GM21529 (cell line): ENCODE measurements around the gene THSD7A.

Experiments
- ATAC-seq: cut with Tn5 transposase; IDR thresholded peaks from one replicate; pipeline ENCODE4 v1.9.1; 2021; ENCODE audit not compliant: unreplicated experiment

The THSD7A gene

DNA sequence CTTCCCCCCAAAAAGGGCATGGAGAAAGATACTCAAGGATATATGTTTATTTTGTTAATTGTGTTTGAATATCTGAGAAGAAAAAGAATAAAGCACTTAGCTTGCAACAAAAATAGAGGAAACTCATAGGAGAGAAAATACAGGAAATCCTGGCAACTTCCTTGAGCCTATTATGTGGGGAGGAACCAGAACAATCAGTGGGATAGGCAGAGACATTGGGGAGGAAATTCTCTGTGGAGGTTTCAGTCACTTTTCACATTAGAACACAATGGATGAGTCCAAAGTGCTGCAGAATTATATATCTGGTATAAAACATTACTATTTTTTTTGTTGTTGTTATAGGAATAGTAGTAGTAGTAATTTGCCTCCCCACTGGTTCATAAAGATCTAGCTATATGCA is 240.1 kb downstream of the THSD7A start:
- no peak for ATAC-seq

GRCh38 chr7:11591055-11591633 is 240.9 kb downstream of the THSD7A start:
- ATAC-seq: no peak

DNA sequence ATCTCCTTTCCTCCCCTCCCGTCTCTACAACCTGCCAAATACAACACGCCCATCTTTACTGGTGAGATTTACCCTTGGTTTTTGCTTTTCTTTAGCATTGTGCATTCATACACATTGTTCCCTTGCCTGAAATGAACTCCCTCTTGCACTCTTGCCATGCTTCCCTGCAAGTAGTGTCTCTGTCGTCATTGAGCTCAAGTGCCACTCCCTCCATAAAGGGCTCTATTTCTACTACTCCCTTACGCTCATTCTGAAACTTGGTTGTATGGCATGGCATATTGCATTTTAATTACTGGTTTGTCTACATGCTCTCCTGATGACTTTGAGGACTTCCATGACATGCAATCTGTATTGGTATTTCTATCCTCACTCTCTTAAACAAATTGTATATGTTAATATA is 242.7 kb downstream of the THSD7A start:
- no peak for ATAC-seq

GRCh38 chr7:11587814-11588213 is 244.2 kb downstream of the THSD7A start:
- ATAC-seq: no peak

- ATAC-seq: no peak
Observed at GRCh38 chr7:11587048-11587447, 244.9 kb downstream of the THSD7A start.

DNA sequence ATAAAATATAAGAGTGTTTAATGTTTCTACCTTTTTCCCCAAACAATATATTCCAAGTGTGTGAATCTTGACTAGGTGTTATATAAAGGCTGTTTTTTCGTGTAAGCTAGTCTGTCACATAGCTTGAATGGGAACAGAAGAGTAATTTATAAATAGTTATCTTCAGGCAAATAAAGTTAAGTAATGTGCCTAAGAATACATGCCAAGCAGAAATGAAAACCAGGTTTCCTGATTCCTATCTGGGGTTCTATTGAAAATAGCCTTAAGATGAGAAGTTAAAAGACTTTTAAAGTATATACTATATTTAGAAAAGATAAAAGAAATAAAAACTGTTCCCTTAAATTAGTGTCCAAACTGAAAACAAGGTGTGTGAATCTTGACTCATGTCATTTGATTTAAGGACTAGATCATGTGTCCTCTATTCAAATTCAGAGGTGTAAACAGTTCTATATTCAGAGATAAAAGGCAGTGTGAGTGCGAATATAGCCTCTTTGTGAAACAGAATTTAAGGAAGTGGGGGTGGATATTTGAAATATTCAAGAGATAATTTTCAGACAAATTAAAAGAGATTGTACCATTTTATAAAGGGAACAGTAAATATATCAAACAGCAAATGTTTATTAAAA is 247.5 kb downstream of the THSD7A start:
- no peak for ATAC-seq

GRCh38 chr7:11579141-11579540 is 252.9 kb downstream of the THSD7A start:
- no peak for ATAC-seq

DNA sequence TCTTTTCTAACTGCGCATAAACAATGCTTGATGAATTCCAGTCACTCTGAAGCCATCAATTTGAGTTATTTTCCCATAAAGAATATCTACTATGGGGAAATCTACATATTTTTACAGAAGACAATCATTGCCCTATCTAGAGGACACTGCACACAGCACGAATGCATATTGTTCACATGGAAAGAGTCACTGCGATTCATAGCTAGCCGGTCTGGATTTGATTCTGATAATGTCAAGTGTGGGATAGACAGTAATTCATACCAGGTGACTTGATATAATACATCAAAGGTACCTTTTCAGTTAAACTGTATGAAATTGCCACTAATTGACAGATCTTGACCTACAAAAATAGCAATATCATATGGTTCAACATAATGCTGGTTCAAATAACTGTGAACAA is 255.7 kb downstream of the THSD7A start:
- ATAC-seq: no peak

- no peak for ATAC-seq
Observed at GRCh38 chr7:11573128-11573750, 258.8 kb downstream of the THSD7A start.

DNA sequence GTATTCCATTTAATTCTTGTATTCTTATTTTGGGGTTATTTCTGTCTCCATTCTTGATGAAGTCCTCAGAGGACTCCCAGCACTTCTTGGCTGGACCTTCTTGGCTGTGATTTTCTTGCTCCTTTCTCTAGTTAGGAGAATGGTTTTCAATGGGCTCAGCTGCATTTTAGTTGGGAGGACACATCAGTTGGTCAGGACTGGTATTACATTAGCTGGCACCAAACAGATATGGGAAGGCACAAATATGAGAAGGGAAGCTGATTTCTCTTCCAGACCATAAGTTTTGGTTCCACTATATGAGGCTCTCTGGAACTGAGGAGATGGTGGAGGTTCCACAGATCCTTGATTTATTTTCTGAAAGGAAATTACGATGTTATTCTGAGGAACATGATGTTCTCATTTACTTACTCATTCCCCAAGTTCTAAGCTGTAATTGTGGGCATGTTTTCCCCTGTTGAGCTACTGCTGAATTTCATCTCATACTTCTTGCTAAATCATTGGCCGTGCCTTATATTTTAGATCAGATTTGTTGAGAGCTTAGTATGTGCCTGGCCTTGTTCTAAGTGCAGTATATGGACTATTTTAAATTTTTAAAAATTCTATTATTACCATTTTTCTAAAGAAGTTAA is 261.0 kb downstream of the THSD7A start:
- no peak for ATAC-seq

- no peak for ATAC-seq
Observed at GRCh38 chr7:11570205-11570604, 261.8 kb downstream of the THSD7A start.

- ATAC-seq: no peak
Observed at GRCh38 chr7:11567571-11567970, 264.4 kb downstream of the THSD7A start.

DNA sequence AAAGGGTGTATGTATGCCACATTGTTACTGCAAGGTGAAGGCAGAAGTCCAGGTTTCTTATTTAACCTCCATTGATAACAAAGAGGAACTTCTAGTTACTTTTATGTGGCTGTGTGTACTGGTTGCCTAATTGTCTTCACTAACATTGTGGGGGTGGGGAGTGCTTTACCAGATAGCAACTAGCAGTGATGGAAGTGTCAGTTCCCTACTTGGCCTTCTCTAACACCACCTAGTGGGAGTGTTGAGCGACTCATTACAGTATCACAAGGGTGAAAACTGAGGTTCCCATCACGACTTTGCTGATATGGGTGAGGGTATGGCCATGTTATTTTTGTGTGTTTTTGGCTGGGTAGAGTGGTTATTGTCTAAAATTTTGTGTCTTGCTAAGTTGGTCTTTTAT is 274.4 kb downstream of the THSD7A start:
- peak; percentile 99 for ATAC-seq

- no peak for ATAC-seq
Observed at GRCh38 chr7:11552676-11553296, 279.2 kb downstream of the THSD7A start.

DNA sequence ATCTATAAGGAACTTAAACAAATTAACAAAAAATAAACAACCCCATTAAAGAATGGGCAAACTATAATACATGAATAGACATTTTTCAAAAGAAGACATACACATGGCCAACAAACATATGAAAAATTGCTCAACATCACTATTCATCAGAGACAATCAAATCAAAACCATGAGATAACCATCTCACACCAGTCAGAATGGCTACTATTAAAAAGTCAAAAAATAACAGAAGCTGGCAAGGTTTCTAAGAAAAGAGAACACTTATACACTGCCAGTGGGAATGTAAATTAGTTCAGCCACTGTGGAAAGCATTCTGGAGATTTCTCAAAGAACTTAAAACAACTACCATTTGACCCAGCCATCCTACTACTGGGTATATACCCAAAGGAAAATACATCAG is 280.5 kb downstream of the THSD7A start:
- ATAC-seq: no peak

DNA sequence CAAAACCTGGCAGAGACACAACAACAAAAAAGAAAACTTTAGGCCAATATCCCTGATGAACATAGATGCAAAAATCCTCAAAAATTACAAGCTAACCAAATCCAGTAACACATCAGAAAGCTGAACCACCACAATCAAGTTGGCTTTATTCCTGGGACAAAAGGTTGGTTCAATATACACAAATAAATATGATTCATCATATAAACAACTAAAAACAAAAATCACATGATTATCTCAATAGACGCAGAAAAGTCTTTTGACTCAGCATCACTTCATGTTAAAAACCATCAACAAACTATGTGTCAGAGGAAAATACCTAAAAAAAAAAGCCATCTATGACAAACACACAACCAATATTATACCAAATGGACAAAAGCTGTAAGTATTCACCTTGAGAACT is 283.5 kb downstream of the THSD7A start:
- no peak for ATAC-seq

DNA sequence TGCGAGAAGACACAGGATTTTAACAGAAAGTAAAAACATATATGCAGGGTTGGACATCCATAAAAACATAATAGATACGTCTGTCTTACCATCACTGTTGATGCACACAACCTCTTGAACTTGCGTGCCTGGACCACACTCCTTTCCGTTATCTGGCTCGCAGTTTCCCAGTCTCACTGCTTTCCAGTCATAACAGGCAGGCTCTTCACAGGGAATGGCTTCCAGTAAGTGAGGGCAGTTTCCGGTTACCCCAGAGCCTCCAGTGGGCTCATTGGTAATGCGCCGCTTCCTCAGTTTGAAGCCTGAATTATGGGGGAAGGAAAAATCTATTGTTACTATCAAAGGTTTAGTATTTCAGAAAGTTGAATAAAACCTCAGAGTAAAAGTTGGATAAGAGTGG is 290.7 kb downstream of the THSD7A start:
- no peak for ATAC-seq

DNA sequence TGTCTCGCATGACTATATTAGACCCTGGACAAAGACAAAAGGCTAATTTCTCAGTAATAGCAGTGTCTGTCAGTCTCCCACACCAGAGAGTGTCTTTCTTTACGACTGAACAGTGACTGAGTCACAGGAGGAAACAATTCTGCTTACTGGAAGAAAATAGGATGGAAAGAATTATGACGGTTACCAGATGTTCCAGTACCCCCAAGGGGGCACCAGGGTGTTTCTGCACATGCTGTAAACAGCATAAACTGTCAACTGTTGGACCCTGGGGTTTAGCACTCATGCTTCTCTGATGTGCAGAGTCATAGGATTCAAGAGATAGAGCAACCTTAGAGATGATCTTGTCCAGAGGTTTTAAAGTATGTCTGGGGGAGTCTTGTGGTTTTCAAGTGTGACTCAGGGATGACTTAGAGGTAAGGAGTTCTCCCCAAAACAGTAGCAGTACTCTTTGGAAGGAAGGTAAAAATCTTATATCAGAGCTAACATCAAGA is 291.7 kb downstream of the THSD7A start:
- ATAC-seq: no peak

DNA sequence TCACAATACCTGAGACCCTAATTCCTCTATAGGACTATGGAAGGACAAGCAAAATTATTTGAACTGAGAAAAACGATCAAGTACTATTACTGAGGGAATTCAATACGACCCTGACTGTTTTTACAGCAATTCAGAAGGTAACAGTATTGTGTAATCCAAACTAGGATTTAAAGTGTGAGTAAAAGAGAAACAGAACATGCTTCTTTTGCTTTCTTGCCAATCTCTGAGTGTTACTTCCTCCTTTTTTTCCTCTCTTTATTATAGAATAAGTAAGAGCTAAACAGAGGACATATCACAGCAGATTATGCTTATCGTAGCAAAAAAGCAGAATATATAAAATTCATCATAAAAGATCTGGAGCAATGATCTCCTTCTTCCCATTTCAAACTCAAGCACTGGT is 292.1 kb downstream of the THSD7A start:
- ATAC-seq: no peak

GRCh38 chr7:11538751-11539299 is 293.2 kb downstream of the THSD7A start:
- no peak for ATAC-seq

DNA sequence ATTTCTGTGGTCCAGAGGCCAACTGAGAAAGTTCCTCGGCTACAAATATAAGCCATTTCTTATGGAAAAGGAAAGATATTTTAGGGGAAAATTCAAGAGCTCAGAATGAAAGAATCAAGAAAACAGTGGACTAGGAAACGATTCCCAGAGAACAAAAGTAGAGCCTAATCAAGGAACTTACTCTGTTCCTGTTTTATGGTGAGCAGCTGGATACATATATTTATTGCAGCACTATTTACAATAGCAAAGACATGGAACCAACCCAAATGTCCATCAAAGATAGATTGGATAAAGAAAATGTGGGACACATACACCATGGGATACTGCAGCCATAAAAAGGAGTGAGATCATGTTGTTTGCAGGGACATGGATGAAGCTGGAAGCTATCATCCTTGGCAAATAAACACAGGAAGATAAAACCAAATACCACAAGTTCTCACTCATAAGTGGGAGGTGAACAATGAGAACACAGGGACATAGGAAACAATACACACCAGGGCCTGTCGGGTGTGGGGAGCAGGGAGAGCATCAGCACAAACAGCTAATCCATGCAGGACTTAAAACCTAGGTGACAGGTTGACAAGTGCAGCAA is 298.7 kb downstream of the THSD7A start:
- no peak for ATAC-seq
